Stomach (tissue), 4 donors: ENCODE measurements around the gene VDR.

Source experiments
- CTCF ChIP-seq, 7 experiments: fragments of 450-650 bp in 4 of 7; fragments of 200-600 bp in 3 of 7; sonication (generic) in 3 of 7; IDR thresholded peaks; one replicate each; pipeline ENCODE4 v1.5.1; 2016 to 2019; ENCODE audit warnings: antibody characterized with exemption in 7 of 7, control low read depth in 2 of 7, mild to moderate bottlenecking in 1 of 7
- EP300 ChIP-seq: sonication (generic); formaldehyde crosslinking; IDR thresholded peaks from one replicate; pipeline ENCODE4 v1.6.1; 2017; ENCODE audit warnings: antibody characterized with exemption
- POLR2A ChIP-seq, 4 donors: fragments of 450-650 bp; IDR thresholded peaks; one replicate each; pipeline ENCODE4 v1.6.1; 2016; ENCODE audit warnings: antibody characterized with exemption in 4 of 4, control low read depth in 2 of 4, mild to moderate bottlenecking in 1 of 4, moderate library complexity in 1 of 4
- POLR2AphosphoS5 ChIP-seq, 3 donors: sonication (generic); formaldehyde crosslinking; IDR thresholded peaks; one replicate each; pipeline ENCODE4 v1.6.1; 2016; ENCODE audit warnings: antibody characterized with exemption in 3 of 3

- TF ChIP-seq CTCF (IDR thresholded peaks at IDR 0.05) (no peak), POLR2A (IDR thresholded peaks at IDR 0.05) (no peak), POLR2AphosphoS5 (IDR thresholded peaks at IDR 0.05) (no peak), EP300 (no peak)
Measured at GRCh38 chr12:47818007-47818376, 86.8 kb downstream of the VDR start.
